Activated CD4-positive, alpha-beta T cell treated with anti-CD3 and anti-CD28 coated beads, Interleukin-2, amount 50 U/mL, for 24 hours (primary cell): Measurements from ENCODE around the gene BTF3.

Experiments used
- DNase-seq, 2 donors: peaks; one replicate each; pipeline ENCODE4 v3.0.0-alpha.2; 2020; ENCODE audit warnings: low read depth in 1 of 2, low spot score in 1 of 2

BTF3 gene

DNA sequence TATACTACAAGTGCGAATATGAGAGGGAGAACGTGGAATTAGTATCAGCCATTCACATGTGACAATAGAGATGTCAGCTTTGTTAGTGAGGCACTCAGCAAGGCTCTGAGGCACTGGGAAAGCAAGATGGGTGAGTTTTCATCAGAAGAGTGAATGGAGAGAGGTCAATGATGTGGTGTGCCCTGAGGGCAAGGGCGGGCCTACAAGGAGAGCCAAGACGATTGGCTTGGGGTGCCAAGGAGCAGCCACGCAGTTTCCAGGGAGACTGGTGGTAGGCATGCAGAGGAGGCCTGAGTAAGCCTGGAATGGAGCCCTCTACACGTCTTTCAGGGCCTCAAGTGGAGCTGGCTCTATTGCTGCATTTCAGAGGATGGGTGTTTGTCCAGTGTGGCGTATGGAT is 24.7 kb downstream of the BTF3 start:
- DNase-seq: no peak

DNA sequence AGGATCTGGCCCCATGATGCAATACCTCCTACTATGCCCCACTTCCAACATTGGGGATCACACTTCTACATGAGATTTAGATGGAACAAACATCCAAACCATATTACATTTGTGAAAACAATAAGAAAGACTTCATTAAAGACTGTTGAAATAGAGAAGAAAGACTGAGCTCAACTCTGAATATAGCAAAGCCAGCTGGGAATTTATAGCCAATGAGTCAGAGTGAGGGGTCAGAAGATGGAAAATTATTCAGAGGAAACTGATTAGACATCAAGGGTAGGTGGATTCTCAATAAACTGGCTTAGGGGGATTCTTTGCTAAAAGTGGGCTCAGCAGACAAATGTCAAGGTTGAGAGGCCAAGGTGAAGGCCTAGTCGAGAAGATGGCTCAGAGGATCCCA is 25.6 kb downstream of the BTF3 start:
- no peak for DNase-seq

- no peak for DNase-seq
Observed at GRCh38 chr5:73525606-73526203, 27.5 kb downstream of the BTF3 start.

GRCh38 chr5:73528248-73528647 is 30.0 kb downstream of the BTF3 start:
- DNase-seq: no peak

DNA sequence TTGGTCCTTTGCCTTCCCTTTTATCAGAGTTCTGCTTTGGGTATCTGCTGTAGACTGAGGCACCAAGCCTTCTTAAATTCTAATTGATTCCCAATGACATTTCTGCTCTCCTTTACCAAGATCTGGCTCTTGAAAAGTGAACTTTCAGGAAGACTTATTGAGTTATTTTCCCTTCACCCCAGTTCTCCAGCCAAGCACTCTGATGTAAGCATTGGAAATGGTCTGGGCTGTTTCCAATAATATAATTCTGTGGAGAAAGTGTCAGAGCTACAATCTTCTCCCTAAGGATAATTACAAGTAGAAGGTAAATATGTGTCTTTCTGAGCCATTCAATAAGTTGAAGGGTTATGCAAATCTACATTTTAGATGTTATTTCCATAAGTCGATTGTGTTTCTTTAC is 30.8 kb downstream of the BTF3 start:
- no peak for DNase-seq

DNA sequence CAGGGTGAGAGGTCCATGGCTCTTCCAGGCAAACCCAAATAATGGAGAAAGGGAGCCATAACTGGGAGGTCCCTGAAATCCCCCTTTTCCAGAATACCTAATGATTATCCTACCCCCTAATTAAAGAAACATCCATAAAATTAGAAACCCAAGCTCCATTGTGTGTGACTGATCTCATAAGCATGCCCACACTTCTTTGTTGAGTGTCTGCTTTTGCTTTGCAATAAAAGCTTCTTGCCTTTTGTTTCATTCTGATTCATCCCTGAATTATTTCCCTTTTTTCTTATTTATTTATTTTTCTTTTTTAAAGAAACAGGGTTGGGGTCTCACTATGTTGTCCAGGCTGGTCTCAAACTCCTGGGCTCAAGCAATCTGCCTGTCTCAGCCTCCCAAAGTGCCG is 33.1 kb downstream of the BTF3 start:
- no peak for DNase-seq

DNA sequence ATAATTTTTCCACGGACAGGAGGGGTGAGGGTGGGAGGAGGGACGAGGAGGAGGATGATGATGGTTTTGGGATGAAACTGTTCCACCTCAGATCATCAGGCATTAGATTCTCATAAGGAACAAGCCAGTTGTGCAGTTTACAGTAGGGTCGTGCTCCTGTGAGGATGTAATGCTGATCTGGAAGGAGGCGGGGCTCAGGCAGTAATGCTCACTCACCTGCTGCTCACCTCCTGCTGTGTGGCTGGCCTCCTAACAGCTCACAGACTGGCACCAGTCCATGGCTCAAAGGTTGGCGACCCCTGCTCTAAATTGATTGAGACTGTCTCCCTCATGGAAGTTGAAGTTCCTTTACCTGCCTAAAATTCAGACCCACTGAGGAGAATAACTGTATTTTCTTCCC is 34.0 kb downstream of the BTF3 start:
- DNase-seq: no peak

- DNase-seq: no peak
Observed at GRCh38 chr5:73534011-73534644, 35.9 kb downstream of the BTF3 start.

GRCh38 chr5:73534971-73535370 is 36.7 kb downstream of the BTF3 start:
- no peak for DNase-seq

DNA sequence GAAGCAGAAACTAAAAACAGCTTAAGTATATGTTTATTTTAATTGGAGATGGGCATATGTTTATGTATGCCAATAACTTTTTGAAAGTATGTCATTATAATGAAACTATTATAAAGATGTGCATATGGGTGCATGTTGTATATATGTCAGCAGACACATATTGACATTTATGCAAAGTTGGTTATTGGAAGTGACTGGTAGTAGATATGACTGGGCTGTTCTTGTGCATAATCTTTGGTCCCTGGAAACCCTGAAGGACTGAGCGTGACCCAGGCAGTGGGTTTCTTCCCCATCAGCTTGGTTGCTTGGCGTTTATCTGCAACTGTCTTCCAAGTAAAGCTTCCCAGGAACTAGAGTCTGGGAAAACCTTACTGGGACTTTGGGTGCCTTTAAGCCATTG is 41.5 kb downstream of the BTF3 start:
- no peak for DNase-seq

DNA sequence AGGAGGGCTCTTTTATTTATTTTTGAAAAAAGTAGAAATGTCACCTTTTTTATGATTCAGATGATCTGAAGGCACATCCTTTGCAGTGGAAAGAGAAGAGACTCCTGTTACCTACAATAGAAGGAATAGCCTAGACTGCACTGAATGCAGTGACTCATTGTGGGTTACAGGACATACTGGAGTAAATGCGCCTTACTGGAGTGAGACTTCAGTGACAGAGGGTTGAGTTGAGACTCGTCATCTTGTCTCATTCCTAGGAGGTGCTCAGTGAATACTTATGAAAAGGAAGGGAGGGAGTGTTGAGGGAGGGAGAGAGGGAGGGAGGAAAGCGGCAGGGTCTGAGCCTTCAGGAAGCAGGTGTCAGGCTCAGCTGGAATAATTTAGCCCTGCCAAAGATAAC is 42.0 kb downstream of the BTF3 start:
- no peak for DNase-seq

DNA sequence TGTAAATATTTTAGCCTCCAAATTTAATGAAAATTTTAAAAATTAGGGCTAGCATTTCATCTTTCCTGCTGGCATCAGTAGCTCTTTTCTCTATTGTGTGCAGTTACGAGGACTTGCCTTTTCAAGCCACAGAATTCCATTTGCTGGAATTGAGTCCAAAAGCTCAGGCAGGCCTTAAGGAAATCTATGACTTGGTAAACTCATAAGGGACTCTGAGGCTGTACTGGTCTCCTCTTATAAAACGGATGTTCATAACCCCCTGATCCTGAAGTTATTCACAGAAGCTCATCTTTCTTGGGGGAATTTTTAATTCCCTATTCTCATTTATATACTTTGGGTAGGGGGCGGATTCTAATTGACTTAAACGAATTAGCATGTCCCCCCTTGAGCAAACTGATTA is 43.8 kb downstream of the BTF3 start:
- DNase-seq: no peak

DNA sequence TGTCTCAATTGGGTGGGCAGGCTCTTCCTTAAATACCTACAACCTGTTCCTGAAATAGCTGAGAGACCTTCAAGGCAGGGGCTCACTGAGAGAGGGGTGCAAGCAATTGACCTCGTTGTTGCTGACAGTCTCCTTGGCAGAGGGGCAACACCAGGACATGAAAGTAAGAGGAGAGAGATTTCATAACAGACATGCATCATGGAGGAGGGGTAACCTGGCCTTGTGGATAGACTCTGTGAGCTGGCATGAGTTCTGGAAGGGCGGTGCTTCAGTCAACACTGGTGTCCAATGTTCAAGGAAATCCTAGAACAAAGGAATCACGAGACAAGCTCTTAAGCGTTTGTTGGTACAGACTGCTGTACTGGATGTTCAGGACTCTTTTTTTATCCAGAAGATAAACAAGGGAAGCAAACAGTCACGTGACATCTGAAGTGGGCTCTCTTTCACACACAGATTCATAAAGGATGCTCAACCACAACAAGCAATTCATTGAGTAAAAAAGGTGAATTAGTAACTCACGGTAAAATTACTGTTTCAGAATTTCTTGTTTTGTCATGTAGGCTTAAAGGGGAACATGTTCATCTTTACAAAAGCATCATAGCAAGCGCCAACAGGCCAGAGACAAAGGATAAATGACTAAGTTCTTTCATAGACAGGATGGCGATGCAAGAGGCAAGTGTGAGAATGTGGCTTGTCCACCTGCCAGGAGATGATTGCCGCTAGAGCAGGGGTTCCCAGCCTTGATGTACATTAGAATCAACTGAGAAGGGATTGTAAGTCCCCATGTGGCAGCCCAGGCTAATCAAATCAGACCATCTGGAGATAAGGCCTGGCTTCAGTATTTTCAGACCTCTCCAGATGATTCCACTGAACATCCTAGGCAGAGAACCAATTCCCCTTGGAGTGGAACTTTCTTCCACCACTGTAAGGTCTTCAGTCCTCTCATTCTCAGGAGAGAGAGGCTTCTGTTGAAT is 46.5 kb downstream of the BTF3 start:
- no peak for DNase-seq

DNA sequence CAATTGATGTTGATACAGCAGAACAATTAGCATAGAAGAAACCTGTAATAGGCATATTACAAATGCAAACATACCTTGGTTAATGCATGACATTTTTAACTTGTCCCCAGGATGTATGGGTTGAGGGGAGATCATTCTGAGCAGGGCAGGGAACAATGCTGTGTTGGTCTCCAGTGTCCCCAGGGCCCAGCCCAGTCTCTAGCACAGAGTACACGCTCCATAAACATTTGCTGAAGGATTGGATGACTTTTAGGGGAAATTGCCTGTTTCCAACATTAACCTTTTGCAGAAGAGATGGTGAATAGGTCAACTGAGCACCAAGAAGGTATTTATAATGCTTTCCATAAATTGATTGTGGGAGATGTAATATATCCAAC is 47.1 kb downstream of the BTF3 start:
- no peak for DNase-seq

DNA sequence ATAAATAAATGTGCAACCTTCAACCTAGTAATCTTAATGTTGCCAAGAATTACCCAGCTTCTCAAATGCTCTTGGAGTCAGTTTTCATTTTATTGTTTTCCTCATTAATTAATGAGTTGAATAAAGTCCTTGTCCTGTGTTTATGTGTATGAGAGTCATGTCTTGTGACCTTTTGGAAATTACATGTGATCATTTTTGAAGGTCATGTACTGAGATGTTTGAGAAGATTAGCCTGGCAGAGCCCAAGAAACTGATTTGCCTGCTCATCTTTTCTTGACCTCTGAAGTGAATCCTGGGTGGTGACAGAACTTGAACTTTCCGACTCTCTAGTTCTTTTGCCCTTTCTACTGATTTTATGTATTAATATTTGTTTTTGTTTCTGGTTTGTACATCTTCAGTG is 51.8 kb downstream of the BTF3 start:
- no peak for DNase-seq

DNA sequence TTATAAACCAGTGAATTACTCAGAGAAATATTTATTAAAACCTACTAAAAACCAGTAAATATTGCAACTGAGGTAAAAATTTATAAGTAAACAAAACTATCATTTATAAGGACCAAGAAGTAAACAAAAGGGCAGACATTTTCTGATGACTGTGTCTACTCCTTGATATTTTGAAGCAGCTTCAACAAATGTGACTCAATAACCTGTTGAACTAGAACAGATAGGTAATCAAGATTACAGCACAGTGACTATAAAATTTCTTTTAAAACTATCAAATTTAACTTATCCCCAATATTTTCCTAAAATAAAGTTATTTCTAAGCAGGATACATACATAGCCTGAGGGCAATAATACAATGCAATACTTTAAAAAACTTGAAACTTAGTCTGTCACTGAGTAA is 54.4 kb downstream of the BTF3 start:
- DNase-seq: no peak
